HUES6 (cell line): ENCODE measurements around the gene TSPAN18.

Source experiments
- H3K27ac ChIP-seq: 2 replicates; pipeline ENCODE4 v1.7.0; 2013; ENCODE audit warnings: low read depth, mild to moderate bottlenecking, low read length, inconsistent platforms
- H3K27me3 ChIP-seq: 2 replicates; pipeline ENCODE4 v1.6.1; 2013; ENCODE audit warnings: low read length; ENCODE audit not compliant: control insufficient read depth, insufficient read depth
- H3K36me3 ChIP-seq: 2 replicates; pipeline ENCODE4 v1.6.1; 2013; ENCODE audit warnings: low read length; ENCODE audit not compliant: control insufficient read depth, insufficient read depth
- H3K4me1 ChIP-seq: 2 replicates; pipeline ENCODE4 v1.6.1; 2013; ENCODE audit warnings: low read length; ENCODE audit not compliant: control insufficient read depth, insufficient read depth
- H3K4me3 ChIP-seq: 2 replicates; pipeline ENCODE4 v1.5.1; 2013; ENCODE audit warnings: low read depth, low read length
- H3K9ac ChIP-seq: one replicate; pipeline ENCODE4 v1.6.1; 2013; ENCODE audit warnings: mild to moderate bottlenecking, low read length
- H3K9me3 ChIP-seq: 2 replicates; pipeline ENCODE4 v1.6.1; 2013; ENCODE audit warnings: low read depth, low read length; ENCODE audit not compliant: control insufficient read depth, insufficient read depth

TSPAN18 gene

GRCh38 chr11:44834846-44835245 lies 108.1 kb downstream of the TSPAN18 start:
- no peak overlapping the region for H3K4me3 ChIP-seq
- H3K9ac ChIP-seq = no peak overlapping the region
- H3K27ac ChIP-seq = no peak overlapping the region
- no peaks in the 10 kb centered on the region for H3K27me3 ChIP-seq
- no peaks in the 10 kb centered on the region for H3K36me3 ChIP-seq
- H3K9me3 ChIP-seq = peaks cover 5% of the 10 kb centered on the region
- peaks cover 57% of the 10 kb centered on the region for H3K4me1 ChIP-seq

GRCh38 chr11:44835296-44835695 lies 108.5 kb downstream of the TSPAN18 start:
- Histone ChIP-seq H3K27ac (no peak overlapping the region), H3K9me3 (peaks cover 5% of the 10 kb centered on the region), H3K9ac (peak overlapping the region; percentile 15), H3K36me3 (no peaks in the 10 kb centered on the region), H3K4me1 (peaks cover 57% of the 10 kb centered on the region), H3K4me3 (no peak overlapping the region), H3K27me3 (no peaks in the 10 kb centered on the region)

GRCh38 chr11:44835938-44836337 lies 109.2 kb downstream of the TSPAN18 start:
- Histone ChIP-seq H3K4me3 (no peak overlapping the region), H3K9me3 (peaks cover 5% of the 10 kb centered on the region), H3K27ac (no peak overlapping the region), H3K36me3 (no peaks in the 10 kb centered on the region), H3K9ac (no peak overlapping the region), H3K4me1 (peaks cover 60% of the 10 kb centered on the region), H3K27me3 (no peaks in the 10 kb centered on the region)

GRCh38 chr11:44837661-44838060 lies 110.9 kb downstream of the TSPAN18 start:
- no peaks in the 10 kb centered on the region for H3K36me3 ChIP-seq
- peaks cover 5% of the 10 kb centered on the region for H3K9me3 ChIP-seq
- H3K27ac ChIP-seq = no peak overlapping the region
- no peaks in the 10 kb centered on the region for H3K27me3 ChIP-seq
- no peak overlapping the region for H3K9ac ChIP-seq
- peaks cover 66% of the 10 kb centered on the region for H3K4me1 ChIP-seq
- H3K4me3 ChIP-seq = no peak overlapping the region

GRCh38 chr11:44839458-44840084 lies 112.8 kb downstream of the TSPAN18 start:
- Histone ChIP-seq H3K9ac (no peak overlapping the region), H3K36me3 (no peaks in the 10 kb centered on the region), H3K4me3 (no peak overlapping the region), H3K27ac (no peak overlapping the region), H3K27me3 (no peaks in the 10 kb centered on the region), H3K4me1 (peaks cover 51% of the 10 kb centered on the region), H3K9me3 (peaks cover 9% of the 10 kb centered on the region)

GRCh38 chr11:44840085-44840478 lies 113.3 kb downstream of the TSPAN18 start:
- H3K4me1 ChIP-seq = peaks cover 46% of the 10 kb centered on the region
- no peaks in the 10 kb centered on the region for H3K36me3 ChIP-seq
- H3K27me3 ChIP-seq = no peaks in the 10 kb centered on the region
- no peak overlapping the region for H3K9ac ChIP-seq
- no peak overlapping the region for H3K27ac ChIP-seq
- H3K4me3 ChIP-seq = no peak overlapping the region
- H3K9me3 ChIP-seq = peaks cover 9% of the 10 kb centered on the region

- peaks cover 41% of the 10 kb centered on the region for H3K4me1 ChIP-seq
- H3K27me3 ChIP-seq = no peaks in the 10 kb centered on the region
These were observed 113.9 kb downstream of the TSPAN18 start for GRCh38 chr11:44840521-44841251.

GRCh38 chr11:44842220-44842619 lies 115.5 kb downstream of the TSPAN18 start:
- Histone ChIP-seq H3K9ac (no peak overlapping the region), H3K9me3 (peaks cover 8% of the 10 kb centered on the region), H3K27ac (peak overlapping the region; percentile 51; the same call in 1 of the 2 replicates), H3K4me1 (peaks cover 36% of the 10 kb centered on the region), H3K36me3 (peaks cover 4% of the 10 kb centered on the region; the same call in 1 of the 2 replicates), H3K27me3 (no peaks in the 10 kb centered on the region), H3K4me3 (no peak overlapping the region)

More at GRCh38 chr11:44840521-44841251, 113.9 kb downstream of the TSPAN18 start:
- H3K27ac ChIP-seq = no peak overlapping the region
- H3K36me3 ChIP-seq = no peaks in the 10 kb centered on the region
- H3K9me3 ChIP-seq = peaks cover 9% of the 10 kb centered on the region
- no peak overlapping the region for H3K4me3 ChIP-seq
- H3K9ac ChIP-seq = no peak overlapping the region

- Histone ChIP-seq H3K9ac (no peak overlapping the region), H3K27ac (no peak overlapping the region), H3K36me3 (peaks cover 4% of the 10 kb centered on the region; the same call in 1 of the 2 replicates), H3K27me3 (no peaks in the 10 kb centered on the region), H3K4me1 (peaks cover 37% of the 10 kb centered on the region), H3K4me3 (no peak overlapping the region), H3K9me3 (peaks cover 12% of the 10 kb centered on the region)
These were observed 120.1 kb downstream of the TSPAN18 start for GRCh38 chr11:44846852-44847251.

GRCh38 chr11:44847316-44847715 lies 120.6 kb downstream of the TSPAN18 start:
- peaks cover 4% of the 10 kb centered on the region; the same call in 1 of the 2 replicates for H3K36me3 ChIP-seq

GRCh38 chr11:44848203-44848962 lies 121.6 kb downstream of the TSPAN18 start:
- H3K36me3 ChIP-seq = peaks cover 4% of the 10 kb centered on the region; the same call in 1 of the 2 replicates
- H3K9ac ChIP-seq = no peak overlapping the region
- no peaks in the 10 kb centered on the region for H3K27me3 ChIP-seq

More at GRCh38 chr11:44847316-44847715, 120.6 kb downstream of the TSPAN18 start:
- no peak overlapping the region for H3K9ac ChIP-seq
- H3K27ac ChIP-seq = no peak overlapping the region
- peaks cover 12% of the 10 kb centered on the region for H3K9me3 ChIP-seq
- no peaks in the 10 kb centered on the region for H3K27me3 ChIP-seq
- peaks cover 32% of the 10 kb centered on the region for H3K4me1 ChIP-seq
- no peak overlapping the region for H3K4me3 ChIP-seq

More at GRCh38 chr11:44848203-44848962, 121.6 kb downstream of the TSPAN18 start:
- peaks cover 28% of the 10 kb centered on the region for H3K4me1 ChIP-seq
- no peak overlapping the region for H3K4me3 ChIP-seq
- H3K27ac ChIP-seq = no peak overlapping the region
- peaks cover 12% of the 10 kb centered on the region for H3K9me3 ChIP-seq
